HG03064 (cell line): ENCODE results near the gene PLXNB1.
"Not testable (repeated sequence)": the region's sequence is repeated elsewhere in the genome, so short reads cannot be mapped to it uniquely, and the experiment has no call there.

Experiments used
- ATAC-seq: cut with Tn5 transposase; IDR thresholded peaks from one replicate; pipeline ENCODE4 v1.9.1; 2021; ENCODE audit warnings: low read depth; ENCODE audit not compliant: unreplicated experiment

The PLXNB1 gene

GRCh38 chr3:48465531-48466378 lies 35.9 kb upstream of the PLXNB1 start:
- peak; percentile 73 for ATAC-seq

- ATAC-seq: no peak
Observed at GRCh38 chr3:48465237-48465530, 35.3 kb upstream of the PLXNB1 start.

- no peak for ATAC-seq
Observed at GRCh38 chr3:48464713-48465221, 34.9 kb upstream of the PLXNB1 start.

GRCh38 chr3:48463703-48464102 lies 33.8 kb upstream of the PLXNB1 start:
- ATAC-seq: no peak

GRCh38 chr3:48461767-48462166 lies 31.9 kb upstream of the PLXNB1 start:
- ATAC-seq: not testable (repeated sequence)

- ATAC-seq: no peak
Observed at GRCh38 chr3:48460517-48460902, 30.6 kb upstream of the PLXNB1 start.

GRCh38 chr3:48459773-48460516 lies 30.1 kb upstream of the PLXNB1 start:
- no peak for ATAC-seq

- no peak for ATAC-seq
Observed at GRCh38 chr3:48459331-48459730, 29.4 kb upstream of the PLXNB1 start.

- ATAC-seq: no peak
Observed at GRCh38 chr3:48456456-48456855, 26.6 kb upstream of the PLXNB1 start.

GRCh38 chr3:48451270-48451669 lies 21.4 kb upstream of the PLXNB1 start:
- no peak for ATAC-seq

- ATAC-seq: peak; percentile 82
Observed at GRCh38 chr3:48446425-48447193, 16.7 kb upstream of the PLXNB1 start, which contains the start of gene ATRIP. Gene ATRIP (plus strand): TSS chr3:48446737. CDS start chr3:48446846, 109 bp downstream.

- no peak for ATAC-seq
Observed at GRCh38 chr3:48446043-48446424, 16.1 kb upstream of the PLXNB1 start.

GRCh38 chr3:48445277-48445882 lies 15.5 kb upstream of the PLXNB1 start:
- ATAC-seq: no peak

GRCh38 chr3:48441940-48442339 lies 12.1 kb upstream of the PLXNB1 start:
- ATAC-seq: no peak

- ATAC-seq: no peak
Observed at GRCh38 chr3:48440590-48440958, 10.7 kb upstream of the PLXNB1 start.

- ATAC-seq: peak; percentile 85
Observed at GRCh38 chr3:48439820-48440589, 10.1 kb upstream of the PLXNB1 start, which contains the start of the genes CCDC51 and TMA7. Gene CCDC51 (minus strand): TSS chr3:48440119. CDS start chr3:48435128, 4,991 bp downstream. Gene TMA7 (plus strand): TSS chr3:48440257. CDS start chr3:48440297, 40 bp downstream.

GRCh38 chr3:48437812-48438211 lies 7.9 kb upstream of the PLXNB1 start:
- ATAC-seq: no peak

GRCh38 chr3:48436855-48437254 lies 7.0 kb upstream of the PLXNB1 start:
- no peak for ATAC-seq

- ATAC-seq: no peak
Observed at GRCh38 chr3:48436477-48436787, 6.5 kb upstream of the PLXNB1 start.
